ENCODE data around the gene PLA2G5.

The PLA2G5 gene

DNA sequence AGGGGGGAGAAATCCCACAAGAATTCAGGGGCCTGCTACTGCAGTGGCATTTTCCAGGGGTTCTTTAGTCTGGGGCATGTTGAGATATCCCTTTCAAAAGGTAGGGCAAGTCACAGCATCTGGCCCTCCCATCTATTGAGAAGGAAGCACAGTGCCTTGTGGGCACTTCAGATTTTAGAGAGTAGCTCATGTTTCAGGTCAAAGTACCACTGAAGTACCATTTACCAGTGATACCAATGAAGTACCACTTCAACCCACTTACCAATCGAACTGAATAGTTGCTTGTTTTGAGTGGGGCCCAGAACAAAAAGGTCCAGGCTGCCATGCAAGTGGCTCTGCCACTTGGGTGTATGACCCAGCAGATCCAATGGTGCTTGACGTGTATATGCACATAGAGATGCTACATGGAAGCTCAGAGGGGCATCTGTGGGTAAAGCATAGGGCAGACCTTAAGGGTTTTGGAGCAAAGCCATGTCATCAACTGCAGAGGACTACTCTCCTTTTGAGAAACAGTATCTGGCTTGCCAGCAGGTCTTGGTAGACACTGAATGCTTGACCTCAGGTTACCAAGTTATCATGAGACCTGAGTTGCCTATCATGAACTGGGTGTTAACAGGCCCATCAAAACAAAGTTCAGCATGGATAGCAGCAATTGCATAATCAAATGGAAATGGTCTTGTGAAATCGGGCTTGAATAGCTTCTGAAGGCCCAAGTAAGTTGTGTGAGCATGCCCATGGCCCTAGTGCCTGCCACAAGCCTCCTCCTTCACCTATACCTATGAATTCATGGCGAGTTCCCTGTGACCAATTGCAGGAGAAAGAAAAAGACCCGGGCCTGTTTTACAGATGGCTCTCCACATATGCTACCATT is 25.8 kb downstream of the PLA2G5 start:
- H3K9me3 ChIP-seq (ENCODE audit: control insufficient read depth, low read depth, low read length): peaks cover 21% of the 10 kb centered on the region
- no peak overlapping the region for H3K4me3 ChIP-seq (ENCODE audit: low read length)
- no peaks in the 10 kb centered on the region for H3K36me3 ChIP-seq (ENCODE audit: control insufficient read depth, low read depth, low read length)
- no peaks in the 10 kb centered on the region for H3K27me3 ChIP-seq (ENCODE audit: control insufficient read depth, insufficient read depth, low read length)
- H3K27ac ChIP-seq (ENCODE audit: low read length): no peak overlapping the region
- no peak overlapping the region for H3K9ac ChIP-seq (ENCODE audit: low read length)
- no peaks in the 10 kb centered on the region for H3K4me1 ChIP-seq (ENCODE audit: control insufficient read depth, low read depth, low read length)

DNA sequence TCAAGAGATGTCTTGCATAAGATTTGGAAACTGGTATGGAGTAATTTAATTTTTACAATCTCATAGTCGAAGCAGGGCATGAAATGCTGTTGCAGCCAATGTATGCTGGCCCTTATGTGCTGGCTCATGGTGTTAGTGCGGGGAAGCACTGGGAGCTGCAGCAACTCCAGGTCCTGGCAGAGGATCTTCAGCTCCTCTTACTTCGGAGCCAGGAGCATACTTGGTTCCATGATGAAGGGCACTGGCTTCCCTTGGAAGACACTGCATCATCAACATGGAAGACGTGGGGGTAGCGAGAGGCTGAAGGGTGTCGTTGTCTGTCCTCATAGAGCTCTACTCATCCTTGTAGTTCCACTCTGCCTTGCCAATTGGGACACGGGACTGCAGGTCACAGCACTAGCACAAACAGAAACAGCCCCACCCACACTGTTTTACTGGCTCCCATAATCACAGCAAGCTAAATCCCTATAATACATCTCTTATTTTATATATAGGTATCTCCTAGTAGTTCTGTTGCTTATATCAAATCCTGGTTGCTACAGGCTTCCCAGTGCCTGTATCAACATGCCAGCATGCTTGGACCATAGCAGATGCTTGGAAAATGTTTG is 26.9 kb downstream of the PLA2G5 start:
- H3K9me3 ChIP-seq (ENCODE audit: control insufficient read depth, low read depth, low read length): peaks cover 21% of the 10 kb centered on the region
- no peak overlapping the region for H3K4me3 ChIP-seq (ENCODE audit: low read length)
- no peaks in the 10 kb centered on the region for H3K27me3 ChIP-seq (ENCODE audit: control insufficient read depth, insufficient read depth, low read length)
- H3K27ac ChIP-seq (ENCODE audit: low read length): no peak overlapping the region
- H3K4me1 ChIP-seq (ENCODE audit: control insufficient read depth, low read depth, low read length): no peaks in the 10 kb centered on the region
- H3K9ac ChIP-seq (ENCODE audit: low read length): no peak overlapping the region
- H3K36me3 ChIP-seq (ENCODE audit: control insufficient read depth, low read depth, low read length): no peaks in the 10 kb centered on the region

DNA sequence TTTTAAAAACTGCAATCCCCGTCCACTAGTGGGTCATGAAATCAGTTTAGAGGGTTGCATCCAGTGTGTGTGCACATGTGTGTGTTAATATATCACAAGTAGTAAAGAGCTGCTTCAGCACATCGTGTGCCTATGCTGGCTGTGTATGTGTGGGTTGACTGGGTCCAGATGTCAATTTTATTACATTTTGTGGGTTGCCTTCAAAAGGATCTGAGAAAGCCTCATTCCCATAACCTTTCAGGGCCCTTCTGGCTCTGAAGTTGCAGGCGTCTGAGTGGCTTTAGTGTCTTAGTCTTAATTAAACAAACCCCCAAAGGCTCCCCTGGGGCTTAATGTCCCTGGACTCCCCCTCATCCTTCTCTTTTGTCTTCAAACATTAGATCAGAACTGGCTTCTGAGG is 29.5 kb downstream of the PLA2G5 start:
- Histone ChIP-seq H3K36me3 (ENCODE audit: control insufficient read depth, low read depth, low read length) (no peaks in the 10 kb centered on the region), H3K4me3 (ENCODE audit: low read length) (no peak overlapping the region), H3K4me1 (ENCODE audit: control insufficient read depth, low read depth, low read length) (no peaks in the 10 kb centered on the region), H3K27me3 (ENCODE audit: control insufficient read depth, insufficient read depth, low read length) (no peaks in the 10 kb centered on the region), H3K9me3 (ENCODE audit: control insufficient read depth, low read depth, low read length) (peaks cover 21% of the 10 kb centered on the region), H3K9ac (ENCODE audit: low read length) (no peak overlapping the region), H3K27ac (ENCODE audit: low read length) (no peak overlapping the region)

DNA sequence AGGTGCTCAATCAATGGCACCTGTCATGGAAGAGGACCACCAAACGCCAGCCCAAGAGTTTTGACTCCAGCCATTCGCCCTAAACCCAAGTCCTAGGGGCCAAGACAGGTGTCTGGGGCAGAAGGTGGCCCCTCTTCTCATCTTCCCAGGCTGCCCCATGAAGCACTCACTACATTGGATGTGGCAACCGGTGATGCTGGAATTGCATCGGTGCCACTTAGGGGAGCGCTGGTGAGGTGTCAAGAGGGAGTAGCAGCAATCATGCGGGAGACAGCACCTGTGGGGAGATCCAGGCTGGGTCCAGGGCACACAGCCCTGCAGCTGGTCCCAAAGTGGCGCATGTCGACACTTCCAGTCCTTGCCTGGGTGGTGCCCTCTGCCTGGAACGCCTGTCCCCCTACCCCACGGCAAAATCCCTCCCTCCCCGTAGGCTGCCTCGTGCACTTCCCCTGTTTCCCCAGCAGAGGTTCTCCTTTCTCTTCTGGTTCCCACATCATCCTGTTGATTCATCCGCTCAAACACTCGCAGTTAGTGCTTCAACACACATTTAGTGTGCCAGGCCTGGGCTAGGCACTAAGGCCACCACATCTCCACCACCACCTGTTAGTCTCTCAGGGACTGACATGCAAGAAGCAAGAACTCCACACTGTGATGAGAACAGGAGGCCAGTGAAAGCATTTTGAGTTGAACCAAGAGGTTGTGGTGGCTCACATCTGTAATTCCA is 30.8 kb downstream of the PLA2G5 start:
- H3K9me3 ChIP-seq (ENCODE audit: control insufficient read depth, low read depth, low read length): peaks cover 17% of the 10 kb centered on the region
- no peak overlapping the region for H3K9ac ChIP-seq (ENCODE audit: low read length)
- H3K27ac ChIP-seq (ENCODE audit: low read length): no peak overlapping the region
- H3K4me1 ChIP-seq (ENCODE audit: control insufficient read depth, low read depth, low read length): no peaks in the 10 kb centered on the region
- no peaks in the 10 kb centered on the region for H3K36me3 ChIP-seq (ENCODE audit: control insufficient read depth, low read depth, low read length)
- no peaks in the 10 kb centered on the region for H3K27me3 ChIP-seq (ENCODE audit: control insufficient read depth, insufficient read depth, low read length)
- no peak overlapping the region for H3K4me3 ChIP-seq (ENCODE audit: low read length)

DNA sequence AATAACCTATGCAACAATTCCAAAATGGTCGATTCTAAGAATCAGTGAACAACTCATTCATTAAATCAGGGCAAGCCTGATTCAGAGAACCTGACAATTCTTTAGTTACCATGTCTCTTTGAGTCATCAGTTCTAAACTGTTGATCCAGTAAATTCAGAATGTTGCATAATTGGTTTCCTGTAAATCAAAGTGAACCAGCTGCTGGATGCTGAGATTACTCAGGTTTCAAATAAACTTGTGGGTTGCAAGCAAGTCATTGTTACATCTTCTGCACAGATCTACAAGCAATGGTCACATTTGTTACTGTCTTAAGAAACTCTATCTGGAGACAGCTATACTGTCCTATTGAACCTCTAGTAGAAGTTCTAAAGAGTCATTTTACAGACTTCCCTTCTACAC is 32.9 kb downstream of the PLA2G5 start:
- H3K4me1 ChIP-seq (ENCODE audit: control insufficient read depth, low read depth, low read length): no peaks in the 10 kb centered on the region
- no peaks in the 10 kb centered on the region for H3K9me3 ChIP-seq (ENCODE audit: control insufficient read depth, low read depth, low read length)
- H3K27me3 ChIP-seq (ENCODE audit: control insufficient read depth, insufficient read depth, low read length): no peaks in the 10 kb centered on the region
- H3K9ac ChIP-seq (ENCODE audit: low read length): no peak overlapping the region
- H3K4me3 ChIP-seq (ENCODE audit: low read length): no peak overlapping the region
- H3K36me3 ChIP-seq (ENCODE audit: control insufficient read depth, low read depth, low read length): no peaks in the 10 kb centered on the region
- no peak overlapping the region for H3K27ac ChIP-seq (ENCODE audit: low read length)

DNA sequence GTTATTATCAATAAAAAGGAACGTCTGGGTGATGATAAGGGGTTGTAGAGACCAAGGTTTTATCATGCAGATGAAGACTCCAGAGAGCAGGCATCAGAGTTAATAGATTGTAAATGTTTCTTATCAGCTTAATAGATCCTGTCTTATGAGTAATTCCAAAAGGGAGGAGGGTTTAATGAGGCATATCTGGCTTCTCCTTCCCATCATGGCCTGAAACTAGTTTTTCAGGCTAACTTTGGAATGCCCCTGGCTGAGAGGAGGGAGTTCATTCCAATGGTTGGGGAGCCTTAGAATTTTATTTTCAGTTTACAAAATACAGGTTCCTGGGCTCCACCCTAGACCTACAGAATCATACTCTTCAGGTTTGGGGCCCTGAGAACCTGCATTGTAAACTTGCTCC is 35.9 kb downstream of the PLA2G5 start:
- Histone ChIP-seq H3K4me1 (ENCODE audit: control insufficient read depth, low read depth, low read length) (peaks cover 3% of the 10 kb centered on the region), H3K9me3 (ENCODE audit: control insufficient read depth, low read depth, low read length) (no peaks in the 10 kb centered on the region), H3K36me3 (ENCODE audit: control insufficient read depth, low read depth, low read length) (no peaks in the 10 kb centered on the region), H3K4me3 (ENCODE audit: low read length) (no peak overlapping the region), H3K9ac (ENCODE audit: low read length) (no peak overlapping the region), H3K27me3 (ENCODE audit: control insufficient read depth, insufficient read depth, low read length) (no peaks in the 10 kb centered on the region), H3K27ac (ENCODE audit: low read length) (no peak overlapping the region)

DNA sequence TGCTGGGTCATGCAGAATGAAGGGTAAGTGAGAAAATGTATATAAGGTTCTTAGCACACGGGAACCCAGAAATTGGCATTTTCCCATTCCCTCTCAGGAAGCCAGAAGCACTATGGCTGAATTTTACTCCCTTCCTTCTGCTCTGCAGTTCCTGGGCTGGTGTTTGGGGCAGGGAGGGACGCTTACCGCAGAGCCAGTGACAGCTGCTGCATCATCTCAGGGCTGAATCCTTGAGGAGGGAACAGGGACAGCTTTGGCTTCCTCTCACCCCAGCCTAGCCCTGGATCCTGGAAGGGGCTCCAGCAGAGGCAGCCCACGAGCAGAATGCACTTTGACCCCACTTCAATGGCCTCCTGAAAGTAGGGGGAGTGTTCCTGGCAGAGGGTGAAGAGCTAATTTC is 37.4 kb downstream of the PLA2G5 start:
- Histone ChIP-seq H3K9me3 (ENCODE audit: control insufficient read depth, low read depth, low read length) (no peaks in the 10 kb centered on the region), H3K4me3 (ENCODE audit: low read length) (no peak overlapping the region), H3K36me3 (ENCODE audit: control insufficient read depth, low read depth, low read length) (no peaks in the 10 kb centered on the region), H3K27ac (ENCODE audit: low read length) (no peak overlapping the region), H3K4me1 (ENCODE audit: control insufficient read depth, low read depth, low read length) (peaks cover 3% of the 10 kb centered on the region), H3K27me3 (ENCODE audit: control insufficient read depth, insufficient read depth, low read length) (no peaks in the 10 kb centered on the region), H3K9ac (ENCODE audit: low read length) (no peak overlapping the region)

DNA sequence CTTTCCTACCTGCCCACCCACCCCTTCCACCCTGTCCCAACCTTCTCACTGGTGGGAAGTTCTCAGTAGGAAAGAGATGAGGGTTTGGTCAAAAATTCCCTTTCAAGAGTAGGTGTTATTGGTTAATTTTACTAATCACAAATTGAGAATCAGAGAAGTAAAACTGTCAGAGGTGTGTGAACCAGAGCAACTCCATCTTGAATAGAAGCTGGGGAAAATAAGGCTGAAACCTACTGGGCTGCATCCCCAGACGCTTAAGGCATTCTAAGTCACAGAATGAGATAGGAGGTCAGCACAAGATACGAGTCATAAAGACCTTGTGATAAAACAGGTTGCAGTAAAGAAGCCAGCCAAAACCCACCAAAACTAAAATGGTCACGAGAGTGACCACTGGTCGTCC is 37.8 kb downstream of the PLA2G5 start:
- H3K4me3 ChIP-seq (ENCODE audit: low read length): no peak overlapping the region
- no peaks in the 10 kb centered on the region for H3K36me3 ChIP-seq (ENCODE audit: control insufficient read depth, low read depth, low read length)
- H3K9ac ChIP-seq (ENCODE audit: low read length): no peak overlapping the region
- no peak overlapping the region for H3K27ac ChIP-seq (ENCODE audit: low read length)
- peaks cover 3% of the 10 kb centered on the region for H3K4me1 ChIP-seq (ENCODE audit: control insufficient read depth, low read depth, low read length)
- H3K27me3 ChIP-seq (ENCODE audit: control insufficient read depth, insufficient read depth, low read length): no peaks in the 10 kb centered on the region
- H3K9me3 ChIP-seq (ENCODE audit: control insufficient read depth, low read depth, low read length): no peaks in the 10 kb centered on the region

DNA sequence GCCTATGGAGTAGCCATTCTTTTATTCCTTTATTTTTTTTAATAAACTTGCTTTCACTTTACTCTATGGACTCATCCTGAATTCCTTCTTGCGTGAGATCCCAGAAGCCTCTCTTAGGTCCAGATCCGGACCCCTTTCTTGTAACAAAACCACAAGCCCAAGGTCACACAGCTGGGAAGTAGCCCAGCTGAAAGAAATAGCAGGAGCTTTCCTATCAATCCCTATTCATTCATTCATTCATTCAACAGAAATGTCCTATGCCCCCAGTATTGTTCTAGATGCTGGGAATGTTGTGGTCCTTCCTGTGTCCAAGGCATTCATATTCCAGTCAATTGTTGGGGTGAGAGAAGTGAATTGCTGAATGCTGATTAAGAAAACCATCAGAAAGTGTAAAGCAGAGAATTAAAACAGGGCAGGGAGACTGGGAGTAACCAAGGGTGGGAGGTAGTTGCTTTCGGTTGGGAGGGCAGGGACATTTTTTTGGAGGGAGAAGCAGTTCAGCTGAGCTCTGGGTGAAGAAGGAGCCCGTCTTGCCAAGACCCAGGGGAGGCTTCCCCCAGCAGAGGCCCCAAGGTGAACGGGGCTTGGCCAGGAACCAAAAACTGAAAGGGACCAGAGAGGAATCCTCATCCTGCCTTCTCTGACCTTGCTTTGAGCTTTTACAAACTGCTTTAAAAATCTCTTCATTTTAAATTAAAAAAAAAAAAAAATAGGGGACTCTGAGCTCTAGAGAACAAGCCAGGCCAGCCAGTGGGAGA is 38.6 kb downstream of the PLA2G5 start:
- Histone ChIP-seq H3K27ac (ENCODE audit: low read length) (no peak overlapping the region), H3K4me3 (ENCODE audit: low read length) (no peak overlapping the region), H3K9me3 (ENCODE audit: control insufficient read depth, low read depth, low read length) (no peaks in the 10 kb centered on the region), H3K27me3 (ENCODE audit: control insufficient read depth, insufficient read depth, low read length) (no peaks in the 10 kb centered on the region), H3K4me1 (ENCODE audit: control insufficient read depth, low read depth, low read length) (peaks cover 3% of the 10 kb centered on the region), H3K9ac (ENCODE audit: low read length) (no peak overlapping the region), H3K36me3 (ENCODE audit: control insufficient read depth, low read depth, low read length) (no peaks in the 10 kb centered on the region)

DNA sequence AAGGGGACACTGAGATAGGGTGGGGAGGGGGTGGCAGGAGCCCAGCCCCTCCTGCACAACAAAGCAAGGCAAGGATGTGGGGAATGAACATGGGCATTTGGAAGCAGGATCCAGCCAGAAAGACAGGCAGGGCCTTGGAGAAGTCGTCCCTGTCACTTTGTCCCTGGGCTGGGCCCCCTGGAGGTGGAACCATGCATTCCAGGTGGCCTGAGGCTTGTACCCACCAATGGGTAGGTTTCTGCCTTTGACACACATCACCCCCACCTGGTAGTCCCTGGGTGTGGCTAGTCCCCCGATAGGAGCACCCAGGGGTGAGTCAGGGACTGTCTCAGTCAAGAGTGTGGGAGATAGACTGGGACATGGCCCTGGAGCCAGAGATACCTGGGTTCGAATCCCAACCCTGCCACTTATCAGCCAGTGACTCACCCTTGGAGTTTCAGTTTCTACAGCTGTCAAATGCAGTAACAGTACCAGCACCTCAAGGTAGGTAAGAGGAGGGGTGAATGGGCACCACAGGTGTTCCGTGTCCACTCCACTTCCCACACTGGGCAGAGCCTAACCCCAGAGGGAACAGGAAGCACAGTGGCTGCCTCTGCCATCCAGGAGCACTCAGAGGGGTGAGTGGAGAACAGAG is 39.3 kb downstream of the PLA2G5 start:
- no peaks in the 10 kb centered on the region for H3K9me3 ChIP-seq (ENCODE audit: control insufficient read depth, low read depth, low read length)
- no peaks in the 10 kb centered on the region for H3K36me3 ChIP-seq (ENCODE audit: control insufficient read depth, low read depth, low read length)
- no peak overlapping the region for H3K27ac ChIP-seq (ENCODE audit: low read length)
- peaks cover 7% of the 10 kb centered on the region for H3K4me1 ChIP-seq (ENCODE audit: control insufficient read depth, low read depth, low read length)
- no peak overlapping the region for H3K4me3 ChIP-seq (ENCODE audit: low read length)
- H3K9ac ChIP-seq (ENCODE audit: low read length): no peak overlapping the region
- no peaks in the 10 kb centered on the region for H3K27me3 ChIP-seq (ENCODE audit: control insufficient read depth, insufficient read depth, low read length)

DNA sequence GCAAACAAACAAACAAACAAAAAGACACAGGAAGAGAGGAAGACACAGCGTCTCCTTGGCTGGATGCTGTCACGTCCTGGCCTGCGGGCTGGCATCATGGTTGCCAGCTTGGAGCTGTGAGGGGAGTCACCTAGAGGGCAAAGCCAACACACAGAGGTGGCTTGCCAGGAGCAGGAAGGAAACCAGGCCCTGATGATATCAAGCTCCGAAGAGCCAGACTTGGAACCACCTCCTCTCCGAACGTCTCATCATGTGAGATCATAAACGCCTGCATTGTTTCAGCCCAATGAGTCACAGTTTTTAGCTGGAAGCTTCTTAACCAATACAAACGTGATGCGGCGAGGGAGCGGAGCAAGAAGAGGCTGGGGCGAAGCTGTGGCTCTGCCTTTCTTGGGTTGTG is 40.7 kb downstream of the PLA2G5 start:
- Histone ChIP-seq H3K4me3 (ENCODE audit: low read length) (no peak overlapping the region), H3K36me3 (ENCODE audit: control insufficient read depth, low read depth, low read length) (no peaks in the 10 kb centered on the region), H3K27ac (ENCODE audit: low read length) (no peak overlapping the region), H3K4me1 (ENCODE audit: control insufficient read depth, low read depth, low read length) (peaks cover 11% of the 10 kb centered on the region), H3K27me3 (ENCODE audit: control insufficient read depth, insufficient read depth, low read length) (no peaks in the 10 kb centered on the region), H3K9ac (ENCODE audit: low read length) (no peak overlapping the region), H3K9me3 (ENCODE audit: control insufficient read depth, low read depth, low read length) (no peaks in the 10 kb centered on the region)
